Measurements from ENCODE around the gene DPH2.

DNA sequence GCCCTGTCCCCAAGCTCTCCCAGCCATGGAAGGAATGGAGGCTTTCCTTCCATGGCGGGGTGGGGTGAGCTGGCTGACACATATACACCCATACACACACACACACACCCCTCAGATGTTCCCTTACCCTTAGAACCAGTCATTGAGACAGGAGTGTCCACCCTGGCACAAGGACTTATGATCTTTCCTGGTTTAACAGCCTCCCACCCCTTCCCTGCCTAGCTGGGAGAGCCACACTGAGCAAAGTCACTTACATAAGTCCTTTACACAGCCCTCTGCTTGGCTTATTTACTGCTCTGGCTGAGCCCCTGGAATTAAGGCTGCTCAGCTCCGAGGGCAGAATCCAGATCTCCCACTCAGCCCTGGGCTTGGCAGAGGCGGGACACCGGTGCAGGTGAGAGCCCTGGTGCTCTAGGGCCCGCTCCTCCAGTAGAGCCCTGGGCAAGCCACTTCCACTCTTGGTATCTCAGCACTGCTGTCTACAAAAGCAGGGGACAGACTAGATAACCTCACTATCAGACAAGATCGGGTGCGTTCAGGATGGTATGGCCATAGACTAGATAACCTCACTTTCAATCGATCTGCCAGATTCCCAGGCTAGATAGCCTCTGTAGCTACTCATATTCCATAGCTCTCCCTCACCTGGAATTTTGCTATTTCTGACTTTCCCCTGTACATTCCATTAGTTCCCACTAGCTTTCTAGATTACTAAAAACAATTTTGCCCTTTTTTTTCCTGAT is 44.7 kb downstream of the DPH2 start:
- no peak for TF ChIP-seq POLR2A (IDR thresholded peaks at IDR 0.05)
- TF ChIP-seq, protein P1, sequence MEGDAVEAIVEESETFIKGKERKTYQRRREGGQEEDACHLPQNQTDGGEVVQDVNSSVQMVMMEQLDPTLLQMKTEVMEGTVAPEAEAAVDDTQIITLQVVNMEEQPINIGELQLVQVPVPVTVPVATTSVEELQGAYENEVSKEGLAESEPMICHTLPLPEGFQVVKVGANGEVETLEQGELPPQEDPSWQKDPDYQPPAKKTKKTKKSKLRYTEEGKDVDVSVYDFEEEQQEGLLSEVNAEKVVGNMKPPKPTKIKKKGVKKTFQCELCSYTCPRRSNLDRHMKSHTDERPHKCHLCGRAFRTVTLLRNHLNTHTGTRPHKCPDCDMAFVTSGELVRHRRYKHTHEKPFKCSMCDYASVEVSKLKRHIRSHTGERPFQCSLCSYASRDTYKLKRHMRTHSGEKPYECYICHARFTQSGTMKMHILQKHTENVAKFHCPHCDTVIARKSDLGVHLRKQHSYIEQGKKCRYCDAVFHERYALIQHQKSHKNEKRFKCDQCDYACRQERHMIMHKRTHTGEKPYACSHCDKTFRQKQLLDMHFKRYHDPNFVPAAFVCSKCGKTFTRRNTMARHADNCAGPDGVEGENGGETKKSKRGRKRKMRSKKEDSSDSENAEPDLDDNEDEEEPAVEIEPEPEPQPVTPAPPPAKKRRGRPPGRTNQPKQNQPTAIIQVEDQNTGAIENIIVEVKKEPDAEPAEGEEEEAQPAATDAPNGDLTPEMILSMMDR (IDR thresholded peaks at IDR 0.05) = no peak
